Measurements from ENCODE around the gene C10orf71. TPM values are rescaled to one million over a fixed set of nuclear protein-coding genes. Genes with fewer than 3 reads are reported as not detected.

C10orf71 gene
- total and polyA plus RNA-seq, 4 donors, result not detected

- Histone ChIP-seq H3K36me3 (ENCODE audit: control insufficient read depth in 4 of 4, insufficient read depth in 4 of 4, low read length in 4 of 4) (no peaks in the 10 kb centered on the region), H3K9ac (ENCODE audit: insufficient read depth in 1 of 2, low read length in 2 of 2) (no peak overlapping the region), H3K27me3 (ENCODE audit: control insufficient read depth in 3 of 3, insufficient read depth in 3 of 3, low read length in 2 of 3) (peaks cover 0 to 3% (median 0%) of the 10 kb centered on the region in 3 donors), H3K27ac (ENCODE audit: low read depth in 1 of 2, low read length in 1 of 2) (peak overlapping the region in 1 of 2 donors; percentile 58), H3K4me3 (no peak overlapping the region), H3K9me3 (ENCODE audit: control insufficient read depth in 4 of 4, insufficient read depth in 3 of 4, low read length in 3 of 4) (peaks cover 0 to 6% (median 1%) of the 10 kb centered on the region in 4 donors), H3K4me1 (ENCODE audit: control insufficient read depth in 5 of 5, insufficient read depth in 5 of 5, low read length in 5 of 5) (peaks cover 0 to 13% (median 0%) of the 10 kb centered on the region in 5 donors)
- no peak for DNase-seq
- ATAC-seq (ENCODE audit: insufficient read depth, low FRiP score), result no peak
- TF ChIP-seq CTCF (IDR thresholded peaks at IDR 0.05; ENCODE audit: control extremely low read depth, extremely low read depth), result no peak
- 53 to 68% methylated on average over 4 of the region's 4 CpGs for WGBS, 2 donors
Observed at GRCh38 chr10:49311555-49312236, 12.7 kb downstream of the C10orf71 start.

- WGBS, 2 donors, result 88% methylated on average over 7 of the region's 7 CpGs
- H3K4me1 ChIP-seq (ENCODE audit: control insufficient read depth in 5 of 5, insufficient read depth in 5 of 5, low read length in 5 of 5), result peaks cover 0 to 13% (median 0%) of the 10 kb centered on the region in 5 donors
- H3K9me3 ChIP-seq (ENCODE audit: control insufficient read depth in 4 of 4, insufficient read depth in 3 of 4, low read length in 3 of 4), result peaks cover 0 to 6% (median 1%) of the 10 kb centered on the region in 4 donors
- no peak overlapping the region for H3K9ac ChIP-seq (ENCODE audit: insufficient read depth in 1 of 2, low read length in 2 of 2)
- H3K27me3 ChIP-seq (ENCODE audit: control insufficient read depth in 3 of 3, insufficient read depth in 3 of 3, low read length in 2 of 3), result peaks cover 0 to 3% (median 0%) of the 10 kb centered on the region in 3 donors
- H3K27ac ChIP-seq (ENCODE audit: low read depth in 1 of 2, low read length in 1 of 2), result no peak overlapping the region
- ATAC-seq (ENCODE audit: insufficient read depth, low FRiP score), result no peak
- no peak for TF ChIP-seq CTCF (IDR thresholded peaks at IDR 0.05; ENCODE audit: control extremely low read depth, extremely low read depth)
- DNase-seq, result no peak
- H3K36me3 ChIP-seq (ENCODE audit: control insufficient read depth in 4 of 4, insufficient read depth in 4 of 4, low read length in 4 of 4), result no peaks in the 10 kb centered on the region
- no peak overlapping the region for H3K4me3 ChIP-seq
Observed at GRCh38 chr10:49312246-49312869, 13.4 kb downstream of the C10orf71 start.

GRCh38 chr10:49313501-49314070 lies 14.6 kb downstream of the C10orf71 start:
- 84 to 91% methylated on average over 11 of the region's 11 CpGs for WGBS, 2 donors
- H3K9ac ChIP-seq (ENCODE audit: insufficient read depth in 1 of 2, low read length in 2 of 2), result no peak overlapping the region
- TF ChIP-seq CTCF (IDR thresholded peaks at IDR 0.05; ENCODE audit: control extremely low read depth, extremely low read depth), result no peak
- no peak for DNase-seq
- H3K27ac ChIP-seq (ENCODE audit: low read depth in 1 of 2, low read length in 1 of 2), result peak overlapping the region in 1 of 2 donors; percentile 2
- H3K27me3 ChIP-seq (ENCODE audit: control insufficient read depth in 3 of 3, insufficient read depth in 3 of 3, low read length in 2 of 3), result peaks cover 0 to 3% (median 0%) of the 10 kb centered on the region in 3 donors
- peaks cover 0 to 13% (median 0%) of the 10 kb centered on the region in 5 donors for H3K4me1 ChIP-seq (ENCODE audit: control insufficient read depth in 5 of 5, insufficient read depth in 5 of 5, low read length in 5 of 5)
- no peaks in the 10 kb centered on the region for H3K36me3 ChIP-seq (ENCODE audit: control insufficient read depth in 4 of 4, insufficient read depth in 4 of 4, low read length in 4 of 4)
- H3K9me3 ChIP-seq (ENCODE audit: control insufficient read depth in 4 of 4, insufficient read depth in 3 of 4, low read length in 3 of 4), result peaks cover 0 to 6% (median 1%) of the 10 kb centered on the region in 4 donors
- ATAC-seq (ENCODE audit: insufficient read depth, low FRiP score), result no peak
- H3K4me3 ChIP-seq, result no peak overlapping the region
